Measurements from ENCODE around the gene RBM33.

The RBM33 gene

DNA sequence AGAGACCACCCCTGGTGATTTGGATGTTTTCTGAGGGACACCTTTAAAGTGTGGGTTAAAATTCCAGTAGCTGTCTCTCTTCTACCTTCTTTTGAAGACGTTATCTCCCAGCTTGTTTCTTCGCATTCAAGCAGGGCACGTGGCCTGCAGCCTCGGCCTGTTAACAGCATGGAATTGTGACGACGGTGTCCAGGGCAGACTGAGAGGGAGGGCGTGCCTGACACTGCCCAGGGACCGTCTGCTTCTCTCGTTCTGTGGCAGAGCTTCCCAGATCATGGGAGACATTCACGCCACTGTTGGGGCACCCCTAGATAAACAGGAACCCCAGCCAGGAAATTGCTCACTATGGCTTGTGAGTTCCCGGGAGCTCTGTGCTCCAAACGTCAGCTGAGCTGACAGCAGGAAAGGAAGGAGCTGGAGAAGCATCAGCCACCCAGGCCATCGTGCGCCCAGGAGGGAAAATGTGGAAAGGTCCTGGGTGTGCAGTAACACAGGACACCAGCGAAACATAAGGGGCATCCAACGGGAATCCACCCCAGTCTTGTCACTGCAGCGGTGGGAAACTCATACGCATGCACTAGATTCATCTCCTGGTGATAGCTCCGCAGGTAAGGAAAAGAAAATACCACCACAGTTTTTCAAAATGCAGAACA, 41.1 kb upstream of the RBM33 start:
- in situ Hi-C loops (cut with HindIII; ENCODE audit: low sequenced_read_pairs) = no loop called here
- TF ChIP-seq, protein P1, sequence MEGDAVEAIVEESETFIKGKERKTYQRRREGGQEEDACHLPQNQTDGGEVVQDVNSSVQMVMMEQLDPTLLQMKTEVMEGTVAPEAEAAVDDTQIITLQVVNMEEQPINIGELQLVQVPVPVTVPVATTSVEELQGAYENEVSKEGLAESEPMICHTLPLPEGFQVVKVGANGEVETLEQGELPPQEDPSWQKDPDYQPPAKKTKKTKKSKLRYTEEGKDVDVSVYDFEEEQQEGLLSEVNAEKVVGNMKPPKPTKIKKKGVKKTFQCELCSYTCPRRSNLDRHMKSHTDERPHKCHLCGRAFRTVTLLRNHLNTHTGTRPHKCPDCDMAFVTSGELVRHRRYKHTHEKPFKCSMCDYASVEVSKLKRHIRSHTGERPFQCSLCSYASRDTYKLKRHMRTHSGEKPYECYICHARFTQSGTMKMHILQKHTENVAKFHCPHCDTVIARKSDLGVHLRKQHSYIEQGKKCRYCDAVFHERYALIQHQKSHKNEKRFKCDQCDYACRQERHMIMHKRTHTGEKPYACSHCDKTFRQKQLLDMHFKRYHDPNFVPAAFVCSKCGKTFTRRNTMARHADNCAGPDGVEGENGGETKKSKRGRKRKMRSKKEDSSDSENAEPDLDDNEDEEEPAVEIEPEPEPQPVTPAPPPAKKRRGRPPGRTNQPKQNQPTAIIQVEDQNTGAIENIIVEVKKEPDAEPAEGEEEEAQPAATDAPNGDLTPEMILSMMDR (IDR thresholded peaks at IDR 0.05; ENCODE audit: low read depth, low read length, missing control alignments) = no peak
- no peak overlapping the region for H3K4me3 ChIP-seq (ENCODE audit: low read depth, low read length)
- DNase-seq (ENCODE audit: low read depth) = no peak

DNA sequence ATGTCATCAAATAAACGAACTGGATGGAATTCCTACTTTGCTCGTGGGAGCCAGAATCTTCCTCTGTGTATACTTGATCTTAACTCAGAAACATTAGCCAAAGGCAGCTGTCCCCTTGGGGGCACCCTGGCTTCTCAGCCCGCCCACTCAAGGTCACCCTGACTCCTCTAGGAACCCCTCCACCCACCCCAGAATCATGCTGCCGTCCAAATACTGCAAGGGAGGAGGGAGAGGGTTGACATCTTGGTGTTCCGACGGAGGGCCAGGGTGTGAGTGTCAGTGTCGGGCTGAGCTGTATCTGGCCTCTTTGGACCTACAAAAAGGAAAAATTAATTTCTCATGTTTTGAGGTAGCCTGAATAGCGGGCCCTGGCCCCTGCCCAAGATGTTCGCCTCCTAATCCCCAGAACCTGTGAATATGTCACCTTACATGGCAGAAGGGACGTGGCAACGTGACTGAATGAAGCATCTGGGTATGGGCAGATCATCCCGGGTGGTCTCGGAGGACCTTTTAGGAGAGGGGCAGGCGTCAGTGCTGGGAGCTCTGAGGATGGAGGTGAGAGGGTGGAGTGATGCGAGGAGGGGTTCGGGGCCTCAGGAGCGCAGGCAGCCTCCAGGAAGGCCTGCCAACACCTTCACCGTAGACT, 40.5 kb upstream of the RBM33 start:
- in situ Hi-C loops (cut with HindIII; ENCODE audit: low sequenced_read_pairs) = no loop called here
- TF ChIP-seq, protein P1 (IDR thresholded peaks at IDR 0.05; ENCODE audit: low read depth, low read length, missing control alignments) = no peak

DNA sequence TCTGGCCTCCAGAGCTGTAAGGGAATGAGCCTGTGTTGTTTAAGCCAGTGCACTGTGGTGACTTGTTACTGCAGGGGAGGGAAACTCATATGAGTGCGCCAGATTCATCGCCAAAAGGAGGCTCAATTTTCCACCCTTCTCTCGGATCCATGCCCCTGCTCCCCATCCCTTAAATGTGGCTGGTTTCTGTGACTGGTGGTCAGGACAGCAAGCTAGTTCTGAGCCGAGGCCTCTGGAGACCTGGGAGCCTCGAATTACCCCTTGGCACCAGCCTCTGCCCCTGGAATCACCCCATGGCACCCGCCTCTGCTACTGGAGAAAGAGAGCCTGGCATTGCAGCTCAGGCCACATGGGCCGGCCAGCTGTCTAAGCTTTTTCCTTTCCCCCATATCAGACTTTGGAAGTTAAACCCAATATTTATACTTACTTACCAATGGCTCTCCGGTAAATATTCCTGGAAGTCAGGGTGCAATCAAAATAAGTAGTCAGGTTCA, 39.9 kb upstream of the RBM33 start:
- no peak overlapping the region for H3K4me3 ChIP-seq (ENCODE audit: low read depth, low read length)
- DNase-seq (ENCODE audit: low read depth) = no peak
- TF ChIP-seq, protein P1 (IDR thresholded peaks at IDR 0.05; ENCODE audit: low read depth, low read length, missing control alignments) = no peak
- in situ Hi-C loops (cut with HindIII; ENCODE audit: low sequenced_read_pairs) = no loop called here

More for the DNA sequence above, 40.5 kb upstream of the RBM33 start:
- H3K4me3 ChIP-seq (ENCODE audit: low read depth, low read length) = no peak overlapping the region
- no peak for DNase-seq (ENCODE audit: low read depth)

DNA sequence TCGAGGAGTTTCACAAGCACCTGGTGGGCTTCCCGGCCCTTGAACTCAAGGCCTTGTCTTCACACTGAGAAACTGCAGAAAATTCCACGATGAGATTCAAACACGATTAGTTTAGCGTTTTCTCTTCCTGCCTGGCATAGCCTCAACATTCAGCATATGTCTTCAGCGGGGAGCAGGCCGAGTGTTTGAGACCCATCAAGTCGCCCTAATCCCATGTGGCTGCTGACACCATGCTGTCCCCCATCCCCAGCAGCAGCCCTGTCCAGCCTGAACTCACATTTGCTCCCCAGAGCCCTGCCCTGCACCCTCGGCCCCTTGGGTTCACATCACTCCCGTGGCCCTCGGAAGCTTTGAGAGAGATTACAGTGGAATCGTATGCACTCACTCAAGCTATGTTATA, 35.3 kb upstream of the RBM33 start:
- TF ChIP-seq, protein P1 (IDR thresholded peaks at IDR 0.05; ENCODE audit: low read depth, low read length, missing control alignments) = no peak
- no peak for DNase-seq (ENCODE audit: low read depth)
- H3K4me3 ChIP-seq (ENCODE audit: low read depth, low read length) = no peak overlapping the region
- in situ Hi-C loops (cut with HindIII; ENCODE audit: low sequenced_read_pairs) = no loop called here

DNA sequence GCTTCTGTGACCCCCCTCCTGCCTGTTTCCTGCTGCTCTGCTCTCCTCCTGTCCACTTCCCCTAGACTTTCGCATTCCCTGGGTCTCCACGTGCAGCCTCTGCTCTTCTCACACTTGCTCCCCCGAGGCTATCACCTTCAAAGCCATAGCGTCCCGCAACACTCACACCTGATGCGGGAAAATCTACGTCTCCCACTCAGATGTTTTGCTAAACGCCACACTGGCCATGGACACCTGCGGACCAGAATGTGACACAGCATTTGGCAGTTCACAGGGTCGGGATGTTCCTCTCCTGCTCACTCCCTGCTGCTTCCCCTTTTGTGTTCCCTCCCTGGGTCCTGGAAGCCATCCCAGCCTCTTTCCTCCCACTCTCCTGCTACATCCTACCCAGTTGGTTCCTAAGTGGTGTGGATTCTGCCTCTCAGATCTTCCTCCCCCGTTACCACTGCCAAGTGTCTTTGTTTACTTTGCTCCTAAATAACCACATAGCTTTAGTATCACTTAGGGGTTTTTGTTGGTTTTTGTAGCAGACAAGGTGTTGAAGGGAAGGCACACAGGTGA, 33.7 kb upstream of the RBM33 start:
- in situ Hi-C loops (cut with HindIII; ENCODE audit: low sequenced_read_pairs) = no loop called here
- DNase-seq (ENCODE audit: low read depth) = no peak
- no peak overlapping the region for H3K4me3 ChIP-seq (ENCODE audit: low read depth, low read length)
- TF ChIP-seq, protein P1 (IDR thresholded peaks at IDR 0.05; ENCODE audit: low read depth, low read length, missing control alignments) = no peak

DNA sequence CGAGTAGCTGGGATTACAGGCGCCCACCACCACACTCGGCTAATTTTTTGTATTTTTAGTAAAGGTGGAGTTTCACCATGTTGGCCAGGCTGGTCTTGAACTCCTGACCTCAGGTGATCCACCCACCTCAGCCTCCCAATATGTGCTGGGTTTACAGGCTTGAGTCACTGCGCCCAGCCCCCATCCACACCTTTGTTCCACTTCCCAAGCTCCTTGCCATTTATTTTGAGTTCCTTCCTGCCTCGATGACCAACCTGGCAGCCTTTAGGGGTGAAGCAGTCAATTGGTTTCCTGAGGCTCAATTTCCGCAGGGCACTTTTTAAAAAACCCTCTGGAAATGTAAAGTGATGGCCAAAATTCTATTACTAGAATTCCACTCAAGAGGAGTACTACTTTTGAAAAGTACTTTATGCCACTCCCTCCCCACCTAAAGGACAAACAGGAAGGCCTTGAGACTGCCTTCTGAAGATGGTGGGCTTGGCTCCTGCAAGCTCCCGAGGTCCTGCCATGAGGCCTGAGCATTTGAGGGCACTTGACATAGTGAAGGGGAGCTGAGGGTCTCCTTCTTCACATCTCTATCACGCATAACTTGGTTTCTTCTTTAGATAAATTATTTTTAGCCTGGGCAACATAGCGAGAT, 32.5 kb upstream of the RBM33 start:
- in situ Hi-C loops (cut with HindIII; ENCODE audit: low sequenced_read_pairs) = no loop called here
- H3K4me3 ChIP-seq (ENCODE audit: low read depth, low read length) = no peak overlapping the region
- TF ChIP-seq, protein P1 (IDR thresholded peaks at IDR 0.05; ENCODE audit: low read depth, low read length, missing control alignments) = no peak
- DNase-seq (ENCODE audit: low read depth) = no peak
